ELF-1 (cell line): ENCODE results near the gene USP36.
"Not testable (repeated sequence)": the region's sequence is repeated elsewhere in the genome, so short reads cannot be mapped to it uniquely, and the experiment has no call there.

Source experiments
- DNase-seq: peaks from one replicate; pipeline ENCODE4 v3.0.0-alpha.2; 2016; ENCODE audit warnings: low read depth, low spot score

The USP36 gene

DNA sequence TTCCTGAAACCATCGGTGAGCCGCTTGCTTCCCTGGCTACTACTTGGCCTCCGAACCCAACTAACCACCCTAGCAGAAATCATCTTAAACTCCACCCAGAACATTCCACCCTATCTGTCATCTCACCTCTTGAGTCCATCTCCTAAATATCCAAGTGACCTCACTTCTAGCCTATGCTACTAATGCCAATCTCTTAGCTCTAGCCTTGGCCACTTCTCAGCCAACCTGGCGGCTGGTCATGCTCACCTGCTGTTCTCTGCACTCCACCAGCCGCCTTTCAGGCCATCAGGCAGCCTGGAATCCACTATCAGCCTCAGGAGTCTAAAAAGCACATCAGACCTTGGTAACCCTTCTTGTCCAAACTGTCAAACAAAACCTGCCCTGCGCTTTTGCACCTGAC is 46.6 kb downstream of the USP36 start:
- DNase-seq: no peak

GRCh38 chr17:78793415-78793814 is 47.2 kb downstream of the USP36 start:
- no peak for DNase-seq

GRCh38 chr17:78791840-78792709 is 48.5 kb downstream of the USP36 start:
- DNase-seq: no peak

DNA sequence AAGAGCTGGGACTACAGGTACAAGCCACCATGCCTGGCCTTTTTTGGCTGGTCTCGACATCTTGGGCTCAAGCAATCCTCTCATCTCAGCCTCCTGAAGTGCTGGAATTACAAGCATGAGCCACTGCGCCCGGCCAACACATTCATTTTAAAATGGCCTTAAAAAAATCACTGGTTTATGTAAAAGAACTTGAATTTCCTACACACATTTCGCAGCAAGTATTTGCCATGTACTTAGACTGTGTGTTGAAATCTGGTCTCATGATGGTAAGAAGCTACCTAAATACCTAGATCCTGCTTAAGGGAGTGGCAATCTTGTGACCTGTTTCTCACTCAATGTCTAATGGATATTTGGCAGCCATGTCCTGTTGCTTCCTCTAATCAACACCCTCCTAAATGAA is 50.1 kb downstream of the USP36 start:
- no peak for DNase-seq

GRCh38 chr17:78789663-78790181 is 50.9 kb downstream of the USP36 start:
- no peak for DNase-seq

DNA sequence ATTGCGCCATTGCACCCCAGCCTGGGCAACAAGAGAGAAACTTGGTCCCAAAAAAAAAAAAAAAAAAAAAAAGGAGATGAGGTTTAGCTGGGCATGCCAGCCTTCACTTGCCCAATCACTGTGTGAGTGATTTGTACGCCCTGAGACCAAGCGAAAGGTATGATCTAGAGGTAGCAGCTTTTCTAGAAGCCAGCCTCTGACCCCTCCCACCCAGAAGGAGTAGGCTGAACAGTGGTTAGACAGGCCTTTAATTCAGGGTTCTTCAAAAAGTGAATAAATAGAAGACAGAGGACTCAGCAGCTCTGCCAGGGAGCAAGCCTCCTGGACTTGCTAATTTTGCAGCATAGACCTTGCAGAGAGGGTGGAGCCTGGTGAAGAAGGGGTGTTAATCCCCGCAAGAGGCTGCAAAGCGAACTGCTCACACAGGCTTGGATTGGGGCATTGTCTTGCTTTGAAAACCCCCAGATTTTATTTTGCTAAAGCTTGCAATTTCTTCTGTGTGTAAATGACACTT is 51.4 kb downstream of the USP36 start:
- DNase-seq: no peak

- DNase-seq: no peak
Observed at GRCh38 chr17:78788451-78788850, 52.2 kb downstream of the USP36 start.

GRCh38 chr17:78787444-78787843 is 53.2 kb downstream of the USP36 start:
- no peak for DNase-seq

DNA sequence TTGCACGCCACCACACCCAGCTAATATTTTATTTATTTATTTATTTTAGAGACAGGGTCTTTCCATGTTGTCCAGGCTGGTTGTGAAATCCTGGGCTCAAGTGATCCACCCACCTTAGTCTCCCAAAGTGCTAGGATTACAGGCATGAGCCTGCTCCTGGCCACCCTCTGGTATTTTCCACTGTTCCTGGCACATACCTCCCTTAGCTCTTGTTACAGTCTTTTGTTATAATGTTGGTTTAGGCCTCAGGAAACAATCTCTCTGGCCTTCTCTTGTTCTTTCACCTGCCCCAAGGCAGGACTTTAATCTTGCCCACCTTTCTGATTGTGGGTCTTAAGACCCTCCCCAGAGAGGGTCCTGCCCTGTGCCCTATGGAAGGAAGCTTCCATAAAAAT is 55.0 kb downstream of the USP36 start:
- DNase-seq: peak; percentile 55

DNA sequence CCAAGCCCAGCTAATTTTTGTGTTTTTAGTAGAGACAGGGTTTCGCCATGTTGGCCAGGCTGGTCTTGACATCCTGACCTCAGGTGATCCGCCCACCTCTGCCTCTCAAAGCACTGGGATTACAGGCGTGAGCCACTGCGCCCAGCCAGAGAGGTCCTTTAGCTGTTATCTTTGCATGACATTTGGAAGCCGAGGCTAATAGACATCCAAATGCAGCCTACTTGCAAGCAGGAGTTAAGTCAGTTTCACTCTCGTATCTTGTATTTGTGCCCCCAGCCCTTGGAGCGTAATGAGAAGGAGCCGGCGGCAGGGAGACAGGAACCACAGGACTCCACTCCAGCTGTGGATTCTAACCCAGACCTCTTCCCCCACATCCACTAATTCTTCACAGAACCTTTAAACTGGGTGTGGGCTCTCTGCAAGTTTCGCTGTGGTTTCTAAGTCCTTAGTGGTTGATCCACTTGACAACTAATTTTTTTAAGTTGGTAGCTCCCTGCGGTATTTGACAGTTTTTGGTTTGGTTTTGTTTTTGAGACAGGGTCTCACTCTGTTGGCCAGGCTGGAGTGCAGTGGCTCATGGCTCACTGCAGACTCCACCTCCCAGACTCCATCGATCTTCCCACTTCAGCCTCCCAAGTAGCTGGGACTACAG is 55.5 kb downstream of the USP36 start:
- DNase-seq: peak; percentile 23

GRCh38 chr17:78784352-78784751 is 56.3 kb downstream of the USP36 start:
- no peak for DNase-seq

GRCh38 chr17:78783711-78784324 is 56.8 kb downstream of the USP36 start:
- DNase-seq: peak; percentile 23

GRCh38 chr17:78781893-78782304 is 58.7 kb downstream of the USP36 start, which contains the start of gene CYTH1:
CYTH1 (minus strand) TSS chr17:78782273; CDS start chr17:78782223, 50 bp downstream.
- DNase-seq: no peak

DNA sequence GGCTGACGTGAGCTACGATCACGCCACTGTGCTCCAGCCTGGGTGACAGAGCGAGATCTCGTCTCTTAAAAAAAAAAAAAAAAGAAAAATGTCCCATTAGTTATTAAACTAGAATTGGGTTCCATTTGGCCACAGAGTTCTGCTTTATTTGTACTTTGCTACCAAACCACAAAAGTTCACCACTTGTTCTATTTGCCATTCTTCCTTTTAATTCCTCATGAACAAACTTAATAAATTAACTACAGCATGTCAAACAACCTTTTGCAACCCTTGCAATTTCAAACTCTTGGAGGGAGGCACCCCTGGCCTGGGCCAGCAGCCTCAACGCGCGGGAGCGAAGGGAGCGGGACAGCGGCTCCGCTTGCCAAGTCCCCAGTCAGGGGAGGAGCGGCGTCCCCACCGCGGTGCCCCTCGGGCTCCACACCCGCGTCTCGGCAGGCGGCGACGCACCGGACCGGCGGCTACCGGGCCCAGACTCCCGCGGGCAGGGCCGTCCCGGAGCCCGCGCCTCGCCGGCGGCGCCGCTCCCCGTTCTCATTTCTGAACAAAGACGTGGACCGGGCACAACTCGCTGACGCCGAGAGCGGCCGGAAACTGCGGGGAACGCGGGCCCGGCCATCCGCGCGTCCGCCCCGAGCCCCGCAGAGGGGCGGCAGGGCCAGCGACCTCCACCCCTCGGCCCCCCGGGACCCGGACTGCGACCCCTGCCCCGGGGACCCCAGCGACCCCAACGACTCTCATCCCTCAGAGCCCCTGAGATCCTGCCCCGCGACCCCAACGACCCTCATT is 59.3 kb downstream of the USP36 start:
- DNase-seq: peak; percentile 40

DNA sequence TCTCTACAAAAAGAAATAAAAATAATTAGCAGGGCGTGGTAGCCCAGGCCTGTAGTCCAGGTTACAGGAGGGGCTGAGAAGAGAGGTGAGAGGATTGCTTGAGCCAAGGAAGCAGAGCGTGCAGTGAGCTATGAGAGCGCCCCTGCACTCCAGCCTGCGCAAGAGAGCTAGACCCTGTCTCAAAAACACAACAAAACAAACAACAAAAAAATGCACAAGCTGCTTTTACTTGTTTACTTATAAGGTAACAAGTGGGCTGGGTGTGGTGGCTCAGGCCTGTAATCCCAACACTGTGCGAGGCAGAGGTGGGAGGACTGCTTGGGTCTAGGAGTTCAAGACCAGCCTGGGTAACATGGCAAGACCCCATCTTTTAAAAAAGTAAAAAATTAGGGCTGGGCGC is 60.3 kb downstream of the USP36 start:
- DNase-seq: no peak

DNA sequence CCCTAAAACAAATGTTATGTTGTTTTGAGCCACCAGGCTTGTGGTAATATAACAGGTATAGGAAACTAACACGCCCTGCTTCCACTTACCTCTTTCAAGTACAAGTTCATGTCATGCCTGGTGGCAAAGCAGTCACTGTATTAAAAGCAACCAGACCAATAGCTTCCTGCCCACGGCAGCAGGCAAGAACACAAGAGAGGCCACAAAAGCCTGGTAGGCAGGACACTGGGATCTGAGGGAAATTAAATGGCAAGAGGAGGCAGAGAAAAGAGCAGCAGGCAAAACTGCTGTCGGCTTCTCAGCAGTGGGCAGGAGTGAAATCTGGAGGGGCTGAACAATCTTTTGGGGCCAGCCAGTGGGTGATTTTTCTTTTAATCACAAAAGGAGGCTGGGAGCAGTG is 60.8 kb downstream of the USP36 start:
- no peak for DNase-seq

DNA sequence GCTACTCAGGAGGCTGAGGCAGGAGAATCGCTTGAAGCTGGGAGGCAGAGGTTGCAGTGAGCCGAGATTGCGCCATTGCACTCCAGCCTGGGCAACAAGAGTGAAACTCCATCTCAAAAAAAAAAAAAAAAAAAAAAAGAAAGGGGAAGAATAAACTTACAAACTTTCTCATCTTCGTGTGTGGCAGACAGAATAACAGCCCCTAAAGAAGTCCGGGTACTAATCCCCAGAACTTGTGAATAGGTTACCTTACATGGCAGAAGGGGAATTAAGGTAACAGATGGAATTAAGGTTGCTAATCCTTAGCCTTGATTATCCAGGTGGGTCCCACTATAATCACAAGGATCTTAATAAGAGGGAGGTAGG is 61.3 kb downstream of the USP36 start:
- DNase-seq: not testable (repeated sequence)

DNA sequence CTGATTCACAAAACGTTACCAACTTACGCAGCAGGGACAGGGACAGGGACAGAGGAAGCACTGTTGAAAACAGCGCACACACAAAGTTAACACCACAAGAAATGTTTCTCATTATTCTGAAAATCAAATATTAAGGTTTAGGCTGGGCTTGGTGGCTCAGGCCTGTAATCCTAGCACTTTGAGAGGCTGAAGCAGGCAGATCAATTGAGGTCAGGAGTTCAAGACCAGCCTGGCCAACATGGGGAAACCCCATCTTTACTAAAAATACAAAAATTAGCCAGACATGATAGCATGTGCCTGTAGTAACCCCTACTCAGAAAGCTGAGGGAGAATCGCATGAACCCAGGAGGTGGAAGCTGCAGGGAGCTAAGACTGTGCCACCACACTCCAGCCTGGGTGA is 62.7 kb downstream of the USP36 start:
- DNase-seq: no peak

DNA sequence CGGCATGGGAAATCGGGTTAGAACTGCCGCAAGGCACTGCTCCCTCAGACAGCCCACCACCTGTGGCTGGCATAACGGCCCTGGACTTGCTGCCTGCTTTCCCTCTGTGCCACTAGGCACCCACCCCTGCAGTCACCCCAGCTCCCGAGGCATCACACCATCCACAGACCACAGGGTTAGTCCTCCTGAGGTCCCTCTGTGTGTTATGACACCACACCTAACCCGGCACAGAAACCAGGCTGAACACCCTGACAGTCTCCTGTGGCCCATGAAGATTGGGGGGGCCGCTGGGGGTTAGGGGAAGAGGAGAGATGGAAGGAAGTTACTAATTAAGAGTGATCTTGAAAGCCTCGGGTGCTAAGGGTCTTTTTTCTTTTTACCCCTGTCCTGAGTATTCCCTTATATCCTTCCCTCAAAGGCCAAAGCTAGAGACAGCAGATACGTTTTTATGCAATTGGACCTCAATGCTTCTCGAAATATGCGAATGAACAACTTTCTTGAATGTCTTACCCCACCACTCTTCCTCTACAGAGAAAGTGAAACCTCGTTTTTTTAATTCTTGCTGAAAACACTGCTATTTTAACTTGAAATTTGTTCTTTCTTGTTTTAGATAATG is 65.5 kb downstream of the USP36 start:
- DNase-seq: no peak

GRCh38 chr17:78774453-78774852 is 66.2 kb downstream of the USP36 start:
- DNase-seq: no peak
